Calu3 (cell line): Measurements from ENCODE around the gene EPHB2. TPM values are rescaled to one million over a fixed set of nuclear protein-coding genes. Genes with fewer than 3 reads are reported as not detected.

Source experiments
- BruUV-seq: library from RNA; stranded (reverse); fragments of 400-500 nt; replicated peaks from 2 replicates; lab custom pipeline; 2021; lab: Mats Ljungman, UMichigan
- CTCF ChIA-PET: fragments of 300-600 bp; sonication (Branson Sonifier 250); formaldehyde crosslinking; loops from one replicate; lab custom pipeline; 2022; ENCODE audit warnings: antibody characterized with exemption; lab: Charles Lee
- DNase-seq: peaks from one replicate; pipeline ENCODE4 v3.0.0; 2022
- H3K27ac Mint-ChIP-seq: one replicate; pipeline ENCODE4 v1.8.0; 2022; ENCODE audit warnings: mixed read lengths; ENCODE audit not compliant: unreplicated experiment
- H3K27me3 Mint-ChIP-seq: one replicate; pipeline ENCODE4 v1.8.0; 2022; ENCODE audit warnings: mixed read lengths; ENCODE audit not compliant: unreplicated experiment
- H3K36me3 Mint-ChIP-seq: one replicate; pipeline ENCODE4 v1.8.0; 2022; ENCODE audit warnings: mild to moderate bottlenecking, moderate library complexity, mixed read lengths; ENCODE audit not compliant: insufficient read depth, unreplicated experiment
- H3K4me1 Mint-ChIP-seq: one replicate; pipeline ENCODE4 v1.8.0; 2022; ENCODE audit warnings: mild to moderate bottlenecking, low read depth, mixed read lengths; ENCODE audit not compliant: unreplicated experiment
- H3K4me3 Mint-ChIP-seq: one replicate; pipeline ENCODE4 v1.8.0; 2022; ENCODE audit warnings: mild to moderate bottlenecking, low read depth, moderate library complexity, mixed read lengths; ENCODE audit not compliant: unreplicated experiment
- H3K9me3 Mint-ChIP-seq: one replicate; pipeline ENCODE4 v1.8.0; 2022; ENCODE audit warnings: low read depth, mixed read lengths; ENCODE audit not compliant: unreplicated experiment
- intact Hi-C: fragments of 100-400 bp; cut with micrococcal nuclease; formaldehyde crosslinking; loops from one replicate; pipeline ENCODE4 v1.10.0; 2022; ENCODE audit not compliant: unreplicated experiment
- total RNA-seq: library from RNA; stranded (reverse); gene quantifications from 2 replicates; pipeline ENCODE4 v1.2.3, GENCODE V29; 2022
- TF ChIP-seq, protein P1 (sequence below): fragments of 200-600 bp; IDR thresholded peaks from one replicate; pipeline ENCODE4 v1.8.0; 2022; ENCODE audit warnings: antibody characterized with exemption; ENCODE audit not compliant: unreplicated experiment

EPHB2 gene
- total RNA-seq, 1 experiment from 2014 or later, result 19.3 TPM

DNA sequence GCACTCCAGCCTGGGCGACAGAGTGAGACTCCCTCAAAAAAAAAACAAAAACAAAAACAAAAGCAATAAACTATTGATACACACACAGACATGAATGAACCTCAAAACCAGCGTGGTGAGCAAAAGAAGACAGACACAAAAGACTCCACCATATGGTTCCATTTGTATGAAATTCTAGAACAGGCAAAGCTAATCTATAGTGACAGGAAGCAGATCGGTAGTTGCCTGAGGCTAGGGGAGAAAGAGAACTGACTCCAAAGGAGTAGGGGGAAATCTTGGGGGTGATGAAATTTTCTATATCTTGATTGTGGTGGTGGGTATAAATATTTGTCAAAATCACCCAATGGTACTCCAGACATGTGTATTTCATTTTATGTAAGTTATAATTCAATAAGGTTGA, 241.2 kb downstream of the EPHB2 start:
- no peaks in the 10 kb centered on the region for H3K36me3 Mint-ChIP-seq
- no peak overlapping the region for H3K27ac Mint-ChIP-seq

DNA sequence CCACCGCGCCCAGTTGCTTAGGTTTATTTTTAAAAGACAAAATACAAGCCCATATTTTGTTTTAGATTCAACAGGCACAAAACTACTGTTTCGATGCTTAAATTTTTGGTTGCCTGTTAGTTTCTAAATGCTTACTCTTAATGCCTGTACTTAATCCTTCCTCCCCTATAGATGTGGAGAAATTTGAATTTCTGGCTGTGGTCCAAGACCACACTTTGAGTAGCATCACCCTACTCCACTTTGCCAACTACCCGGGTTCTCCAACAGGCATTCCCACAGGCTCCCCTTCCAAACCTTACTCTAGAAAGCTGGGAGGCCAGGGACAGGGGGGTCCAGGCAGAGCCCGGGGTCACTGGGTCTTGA, 242.0 kb downstream of the EPHB2 start:
- H3K4me1 Mint-ChIP-seq, result no peaks in the 10 kb centered on the region
- no peak for DNase-seq
- H3K27ac Mint-ChIP-seq, result no peak overlapping the region
- H3K27me3 Mint-ChIP-seq, result peaks cover 13% of the 10 kb centered on the region
- no peak overlapping the region for H3K4me3 Mint-ChIP-seq
- CTCF ChIA-PET, result no interaction called here
- H3K36me3 Mint-ChIP-seq, result no peaks in the 10 kb centered on the region
- intact Hi-C loops, result no loop called here
- H3K9me3 Mint-ChIP-seq, result no peaks in the 10 kb centered on the region
- no TSS peak for BruUV-seq
- TF ChIP-seq, protein P1, sequence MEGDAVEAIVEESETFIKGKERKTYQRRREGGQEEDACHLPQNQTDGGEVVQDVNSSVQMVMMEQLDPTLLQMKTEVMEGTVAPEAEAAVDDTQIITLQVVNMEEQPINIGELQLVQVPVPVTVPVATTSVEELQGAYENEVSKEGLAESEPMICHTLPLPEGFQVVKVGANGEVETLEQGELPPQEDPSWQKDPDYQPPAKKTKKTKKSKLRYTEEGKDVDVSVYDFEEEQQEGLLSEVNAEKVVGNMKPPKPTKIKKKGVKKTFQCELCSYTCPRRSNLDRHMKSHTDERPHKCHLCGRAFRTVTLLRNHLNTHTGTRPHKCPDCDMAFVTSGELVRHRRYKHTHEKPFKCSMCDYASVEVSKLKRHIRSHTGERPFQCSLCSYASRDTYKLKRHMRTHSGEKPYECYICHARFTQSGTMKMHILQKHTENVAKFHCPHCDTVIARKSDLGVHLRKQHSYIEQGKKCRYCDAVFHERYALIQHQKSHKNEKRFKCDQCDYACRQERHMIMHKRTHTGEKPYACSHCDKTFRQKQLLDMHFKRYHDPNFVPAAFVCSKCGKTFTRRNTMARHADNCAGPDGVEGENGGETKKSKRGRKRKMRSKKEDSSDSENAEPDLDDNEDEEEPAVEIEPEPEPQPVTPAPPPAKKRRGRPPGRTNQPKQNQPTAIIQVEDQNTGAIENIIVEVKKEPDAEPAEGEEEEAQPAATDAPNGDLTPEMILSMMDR, result no peak

More for the DNA sequence above, 241.2 kb downstream of the EPHB2 start:
- CTCF ChIA-PET, result no interaction called here
- H3K4me3 Mint-ChIP-seq, result no peak overlapping the region
- no peak for DNase-seq
- peaks cover 4% of the 10 kb centered on the region for H3K27me3 Mint-ChIP-seq
- BruUV-seq, result no TSS peak
- TF ChIP-seq, protein P1, result no peak
- intact Hi-C loops, result no loop called here
- H3K4me1 Mint-ChIP-seq, result no peaks in the 10 kb centered on the region
- no peaks in the 10 kb centered on the region for H3K9me3 Mint-ChIP-seq

DNA sequence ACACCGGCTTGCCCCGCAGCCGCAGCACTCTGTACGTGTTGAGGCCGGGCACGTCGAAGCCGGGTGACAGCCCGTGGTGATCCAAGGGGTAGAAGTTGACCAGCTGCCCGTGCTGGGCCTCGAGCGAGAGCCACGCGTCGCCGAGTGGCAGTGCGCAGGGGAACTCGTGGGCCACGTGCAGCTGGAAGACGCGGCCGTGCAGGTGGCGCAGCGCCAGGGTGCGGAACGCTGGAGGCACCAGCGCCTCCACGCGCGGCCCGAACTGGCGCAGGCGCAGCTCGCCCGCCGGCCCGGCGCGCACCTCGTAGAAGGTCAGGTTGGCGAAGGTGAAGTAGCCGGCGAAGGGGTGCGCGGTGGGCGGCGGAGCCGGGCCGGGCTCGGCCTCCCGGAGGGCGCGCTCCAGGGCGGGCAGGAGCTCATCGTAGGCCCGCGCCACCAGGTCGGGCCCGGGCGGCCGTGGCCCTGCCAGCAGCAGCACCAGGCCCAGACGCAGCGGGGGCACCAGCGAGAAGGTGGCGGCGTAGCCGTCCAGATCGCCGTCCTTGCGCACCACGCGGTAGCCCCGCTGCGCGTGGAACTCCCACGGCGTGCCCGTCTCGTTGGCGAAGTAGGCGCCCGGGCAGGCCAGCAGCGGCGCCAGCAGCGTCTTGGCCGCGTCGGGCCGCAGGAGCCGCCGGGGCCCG, 242.6 kb downstream of the EPHB2 start:
- Mint-ChIP-seq H3K27me3 (peaks cover 13% of the 10 kb centered on the region), H3K9me3 (no peaks in the 10 kb centered on the region), H3K4me3 (no peak overlapping the region), H3K4me1 (no peaks in the 10 kb centered on the region), H3K36me3 (no peaks in the 10 kb centered on the region), H3K27ac (no peak overlapping the region)
- TF ChIP-seq, protein P1, result no peak
- intact Hi-C loops, result no loop called here
- no TSS peak for BruUV-seq
- CTCF ChIA-PET, result no interaction called here
- no peak for DNase-seq

DNA sequence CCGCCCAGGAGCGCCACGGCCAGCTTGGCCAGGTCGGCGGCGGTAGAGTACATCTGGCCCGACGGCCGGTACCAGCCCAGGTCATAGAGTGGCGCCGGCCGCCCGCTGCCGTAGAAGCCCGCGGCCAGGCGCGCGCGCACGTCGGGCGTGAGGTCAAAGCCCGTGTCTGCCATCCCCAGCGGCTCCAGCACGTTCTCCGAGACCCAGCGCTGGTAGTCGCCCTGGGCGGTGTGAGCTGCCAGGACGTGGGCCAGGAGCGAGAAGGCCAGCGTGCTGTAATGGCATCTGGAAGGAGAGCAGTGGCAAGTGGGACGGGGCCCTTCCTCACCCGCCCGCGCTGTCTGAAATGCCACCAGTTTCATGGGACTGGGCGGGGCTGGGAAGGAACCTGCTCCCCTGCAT, 243.1 kb downstream of the EPHB2 start:
- Mint-ChIP-seq H3K36me3 (no peaks in the 10 kb centered on the region), H3K9me3 (no peaks in the 10 kb centered on the region), H3K27me3 (peaks cover 13% of the 10 kb centered on the region), H3K4me1 (no peaks in the 10 kb centered on the region), H3K4me3 (no peak overlapping the region), H3K27ac (no peak overlapping the region)
- TF ChIP-seq, protein P1, result no peak
- no peak for DNase-seq
- CTCF ChIA-PET, result no interaction called here
- intact Hi-C loops, result no loop called here
- BruUV-seq, result no TSS peak
